GM12878 (cell line): ENCODE data around the gene ZC3H11A. TPM values are rescaled to one million over a fixed set of nuclear protein-coding genes. Genes with fewer than 3 reads are reported as not detected.

ENCODE experiments used
- ASH2L ChIP-seq: fragments of 300-600, 200-600 bp; sonication (generic); IDR thresholded peaks from 2 replicates; pipeline ENCODE4 v1.6.1; 2017; ENCODE audit warnings: low read depth, mild to moderate bottlenecking, borderline replicate concordance
- BHLHE40 ChIP-seq, 2 experiments: fragments of 450-650 bp in 1 of 2; IDR thresholded peaks; 2 replicates each; pipeline ENCODE4 v1.6.1; 2011 to 2017; ENCODE audit warnings: low read depth in 2 of 2, borderline replicate concordance in 1 of 2, improper control_type of control experiment in 1 of 2, low read length in 1 of 2, mild to moderate bottlenecking in 1 of 2
- BMI1 ChIP-seq: fragments of 450-650 bp; IDR thresholded peaks from 2 replicates; pipeline ENCODE4 v1.6.1; 2016; ENCODE audit warnings: mild to moderate bottlenecking, moderate library complexity, borderline replicate concordance
- CBFB ChIP-seq: IDR thresholded peaks from 2 replicates; pipeline ENCODE4 v1.6.1; 2016; ENCODE audit warnings: antibody characterized with exemption, low read depth
- CHD2 ChIP-seq: IDR thresholded peaks from 2 replicates; pipeline ENCODE4 v1.6.1; 2011; ENCODE audit warnings: low read depth, low read length, improper control_type of control experiment, borderline replicate concordance
- CHD4 ChIP-seq: fragments of 200-600 bp; sonication (generic); IDR thresholded peaks from 2 replicates; pipeline ENCODE4 v1.6.1; 2016; ENCODE audit warnings: mild to moderate bottlenecking
- CREB1 ChIP-seq: IDR thresholded peaks from 2 replicates; pipeline ENCODE4 v1.6.1; 2012; ENCODE audit warnings: low read depth, mild to moderate bottlenecking, inconsistent platforms
- CREM ChIP-seq: IDR thresholded peaks from 2 replicates; pipeline ENCODE4 v1.6.1; 2014; ENCODE audit warnings: antibody characterized with exemption, low read depth
- ETV6 ChIP-seq, 2 experiments: fragments of 450-650 bp in 1 of 2; IDR thresholded peaks in 1 of 2; conservative IDR thresholded peaks in 1 of 2; 2 replicates each; pipeline ENCODE4 v1.6.1; 2014; ENCODE audit warnings: antibody characterized with exemption in 1 of 2, borderline replicate concordance in 1 of 2, low read depth in 1 of 2, mild to moderate bottlenecking in 1 of 2, moderate library complexity in 1 of 2
- IKZF2 ChIP-seq, 2 experiments: fragments of 450-650 bp; IDR thresholded peaks; 2 replicates each; pipeline ENCODE4 v1.6.1; 2017; ENCODE audit warnings: mild to moderate bottlenecking in 2 of 2, moderate library complexity in 2 of 2
- MEF2A ChIP-seq: IDR thresholded peaks from 2 replicates; pipeline ENCODE4 v1.6.1; 2011; ENCODE audit warnings: low read depth, mild to moderate bottlenecking, low read length, moderate library complexity; ENCODE audit not compliant: insufficient read depth
- MTA2 ChIP-seq: fragments of 450-650 bp; IDR thresholded peaks from 2 replicates; pipeline ENCODE4 v1.6.1; 2016; ENCODE audit warnings: low read depth, mild to moderate bottlenecking, moderate library complexity
- MTA3 ChIP-seq: IDR thresholded peaks from 2 replicates; pipeline ENCODE4 v1.6.1; 2012; ENCODE audit warnings: low read length, inconsistent platforms, borderline replicate concordance
- NFIC ChIP-seq: IDR thresholded peaks from 2 replicates; pipeline ENCODE4 v1.6.1; 2012; ENCODE audit warnings: low read depth, mild to moderate bottlenecking, inconsistent platforms, low read length, moderate library complexity
- NFYA ChIP-seq: IDR thresholded peaks from 2 replicates; pipeline ENCODE4 v1.6.1; 2011; ENCODE audit warnings: low read depth, mild to moderate bottlenecking, low read length, improper control_type of control experiment, borderline replicate concordance
- NFYB ChIP-seq: IDR thresholded peaks from 2 replicates; pipeline ENCODE4 v1.6.1; 2011; ENCODE audit warnings: low read depth, mild to moderate bottlenecking, low read length, improper control_type of control experiment, moderate library complexity; ENCODE audit not compliant: insufficient read depth
- POLR2AphosphoS2 ChIP-seq: IDR thresholded peaks from 2 replicates; pipeline ENCODE4 v1.6.1; 2011; ENCODE audit warnings: low read depth, mild to moderate bottlenecking, low read length, improper control_type of control experiment, moderate library complexity
- POU2F2 ChIP-seq: IDR thresholded peaks from 3 replicates; pipeline ENCODE4 v1.6.1; 2011; ENCODE audit warnings: low read depth, mild to moderate bottlenecking, low read length, borderline replicate concordance
- RCOR1 ChIP-seq: conservative IDR thresholded peaks from 2 replicates; pipeline ENCODE4 v1.6.1; 2012; ENCODE audit warnings: low read depth, low read length, improper control_type of control experiment
- RUNX3 ChIP-seq: IDR thresholded peaks from 2 replicates; pipeline ENCODE4 v1.6.1; 2012; ENCODE audit warnings: low read length, inconsistent platforms
- SMAD5 ChIP-seq: IDR thresholded peaks from 2 replicates; pipeline ENCODE4 v1.6.1; 2016; ENCODE audit warnings: antibody characterized with exemption, low read depth
- SMC3 ChIP-seq: IDR thresholded peaks from 2 replicates; pipeline ENCODE4 v1.6.1; 2011; ENCODE audit warnings: low read length, improper control_type of control experiment, borderline replicate concordance
- SP1 ChIP-seq: IDR thresholded peaks from one replicate; pipeline ENCODE4 v1.6.1; 2011; ENCODE audit warnings: low read depth, low read length
- TAF1 ChIP-seq: IDR thresholded peaks from 2 replicates; pipeline ENCODE4 v1.6.1; 2011; ENCODE audit warnings: mild to moderate bottlenecking, low read depth, low read length, borderline replicate concordance
- TBL1XR1 ChIP-seq: IDR thresholded peaks from 2 replicates; pipeline ENCODE4 v1.6.1; 2012; ENCODE audit warnings: low read depth, low read length, improper control_type of control experiment
- ZNF217 ChIP-seq: fragments of 450-650 bp; IDR thresholded peaks from 2 replicates; pipeline ENCODE4 v1.6.1; 2017; ENCODE audit warnings: antibody characterized with exemption, mild to moderate bottlenecking
- ZNF24 ChIP-seq: fragments of 450-650 bp; IDR thresholded peaks from 2 replicates; pipeline ENCODE4 v1.6.1; 2017; ENCODE audit warnings: antibody characterized with exemption, mild to moderate bottlenecking
- polyA plus RNA-seq, 11 experiments: library from polyadenylated mRNA; depleted of rRNA in 4 of 11; unstranded in 6 of 11; stranded (reverse) in 5 of 11; fragments of >200 nt; fragmentation: Nextera tagmentation in 4 of 11; fragmentation: Illumina TruSeq in 1 of 11; extraction: Ambion mirVana in 4 of 11; extraction: Trizol in 1 of 11; gene quantifications; 1 replicate in 1 of 11; 2 replicates in 10 of 11; pipeline versions ENCODE4 v1.2.1 to v1.2.3, GENCODE V29; 2011 to 2016; ENCODE audit warnings: inconsistent platforms in 2 of 11, missing spikeins in 2 of 11, low read depth in 1 of 11
- total RNA-seq, 4 experiments: library from RNA; depleted of rRNA in 3 of 4; stranded (reverse); fragments of >200 nt in 3 of 4; fragmentation: Illumina TruSeq in 1 of 4; extraction: Trizol in 1 of 4; gene quantifications; 2 replicates each; pipeline versions ENCODE4 v1.2.1 to v1.2.3, GENCODE V29; 2013 to 2021
- TF ChIP-seq, protein P1 (sequence below): IDR thresholded peaks from 2 replicates; pipeline ENCODE4 v1.6.1; 2011; ENCODE audit warnings: low read depth, mild to moderate bottlenecking, low read length, moderate library complexity, borderline replicate concordance; ENCODE audit errors: extremely low read depth
- TF ChIP-seq, protein P2 (sequence below): IDR thresholded peaks from 2 replicates; pipeline ENCODE4 v1.6.1; 2012; ENCODE audit warnings: low read depth, low read length, improper control_type of control experiment
- TF ChIP-seq, protein P3 (sequence below): fragments of 450-650 bp; IDR thresholded peaks from 2 replicates; pipeline ENCODE4 v1.6.1; 2016; ENCODE audit warnings: mild to moderate bottlenecking

The ZC3H11A gene
- total and polyA plus RNA-seq, 10 of the 15 experiments (the other 5 are each of a cell fraction or from before 2014, with no cell fraction given): 21.1 to 123 (median 60.8) TPM

DNA sequence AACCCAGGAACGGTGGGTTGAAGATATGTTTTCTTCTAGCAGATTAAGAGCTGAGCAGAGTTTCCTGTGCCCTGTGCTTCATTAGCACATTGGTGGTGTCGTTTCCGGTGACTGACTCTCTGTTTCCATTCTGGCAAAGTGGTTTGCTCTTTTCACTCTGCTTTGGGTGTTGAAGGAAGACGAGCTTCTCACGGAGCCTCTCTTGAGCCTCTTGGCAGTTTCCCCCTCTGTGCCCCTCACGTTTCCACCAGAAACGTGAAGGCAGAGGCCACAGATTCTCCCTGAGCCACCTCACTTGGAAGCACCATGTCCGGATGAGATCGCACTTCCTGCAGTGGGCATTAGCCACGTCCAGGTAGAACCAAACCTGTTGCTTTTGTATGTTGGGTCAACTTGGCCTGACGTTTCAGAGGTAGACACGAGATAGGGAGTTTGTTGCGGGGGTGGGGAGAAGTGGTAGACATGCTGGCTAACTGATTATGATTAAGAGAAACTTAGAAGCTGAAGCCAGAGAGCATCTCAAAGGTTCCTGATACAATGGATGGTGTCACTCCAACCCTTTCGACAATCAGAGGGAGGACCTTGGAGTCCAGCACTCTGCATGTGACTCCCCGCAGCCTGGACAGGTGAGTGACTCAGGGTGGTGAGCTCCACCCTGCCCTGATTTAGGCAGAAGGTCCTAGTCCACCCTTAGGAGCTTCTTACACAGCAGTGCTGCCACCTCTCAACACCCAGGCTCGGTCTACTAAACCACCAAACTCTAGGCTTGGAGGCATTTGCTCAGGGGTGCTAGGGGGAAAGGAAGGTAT lies 30.2 kb upstream of the ZC3H11A start, which contains the start of gene LAX1 (continued):
- TF ChIP-seq MTA2: peak; percentile 55
- TF ChIP-seq CREB1: peak; percentile 48; the same call in 1 of the 2 replicates
- TF ChIP-seq, protein P1, sequence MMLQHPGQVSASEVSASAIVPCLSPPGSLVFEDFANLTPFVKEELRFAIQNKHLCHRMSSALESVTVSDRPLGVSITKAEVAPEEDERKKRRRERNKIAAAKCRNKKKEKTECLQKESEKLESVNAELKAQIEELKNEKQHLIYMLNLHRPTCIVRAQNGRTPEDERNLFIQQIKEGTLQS: no peak
- TF ChIP-seq POU2F2: peak; percentile 67; the same call in 1 of the 3 replicates
- TF ChIP-seq CHD2: 0 out of 2 replicates have a peak, but pooled peaks have one; percentile 14
- TF ChIP-seq BHLHE40 (IDR thresholded peaks at IDR 0.05; ENCODE audit: borderline replicate concordance in 1 of 2, low read depth in 2 of 2, low read length in 1 of 2): peak; percentile 58 to 60; a peak in 2 of 4 replicates
- 0 out of 2 replicates have a peak, but pooled peaks have one; percentile 41 for TF ChIP-seq POLR2AphosphoS2
- peak; percentile 71 for TF ChIP-seq SMAD5
- no peak for TF ChIP-seq NFYA
- no peak for TF ChIP-seq CHD4
- no peak for TF ChIP-seq ZNF217
- peak; percentile 67; the same call in 1 of the 2 replicates for TF ChIP-seq ASH2L
- 0 out of 2 replicates have a peak, but pooled peaks have one; percentile 1 for TF ChIP-seq SMC3
- TF ChIP-seq CREM: peak; percentile 32; the same call in 1 of the 2 replicates
- TF ChIP-seq CBFB: 0 out of 2 replicates have a peak, but pooled peaks have one; percentile 21
- TF ChIP-seq, protein P2, sequence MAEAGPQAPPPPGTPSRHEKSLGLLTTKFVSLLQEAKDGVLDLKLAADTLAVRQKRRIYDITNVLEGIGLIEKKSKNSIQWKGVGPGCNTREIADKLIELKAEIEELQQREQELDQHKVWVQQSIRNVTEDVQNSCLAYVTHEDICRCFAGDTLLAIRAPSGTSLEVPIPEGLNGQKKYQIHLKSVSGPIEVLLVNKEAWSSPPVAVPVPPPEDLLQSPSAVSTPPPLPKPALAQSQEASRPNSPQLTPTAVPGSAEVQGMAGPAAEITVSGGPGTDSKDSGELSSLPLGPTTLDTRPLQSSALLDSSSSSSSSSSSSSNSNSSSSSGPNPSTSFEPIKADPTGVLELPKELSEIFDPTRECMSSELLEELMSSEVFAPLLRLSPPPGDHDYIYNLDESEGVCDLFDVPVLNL: no peak
- peak; percentile 60; a peak in 3 of 4 replicates for TF ChIP-seq IKZF2 (IDR thresholded peaks at IDR 0.05)
- no peak for TF ChIP-seq BMI1
- TF ChIP-seq MTA3: peak; percentile 41; the same call in 1 of the 2 replicates
- TF ChIP-seq RCOR1: no peak
- TF ChIP-seq RUNX3: peak; percentile 76
- no peak for TF ChIP-seq MEF2A
- peak; percentile 92 for TF ChIP-seq TAF1
- TF ChIP-seq ZNF24: no peak
- TF ChIP-seq, protein P3, sequence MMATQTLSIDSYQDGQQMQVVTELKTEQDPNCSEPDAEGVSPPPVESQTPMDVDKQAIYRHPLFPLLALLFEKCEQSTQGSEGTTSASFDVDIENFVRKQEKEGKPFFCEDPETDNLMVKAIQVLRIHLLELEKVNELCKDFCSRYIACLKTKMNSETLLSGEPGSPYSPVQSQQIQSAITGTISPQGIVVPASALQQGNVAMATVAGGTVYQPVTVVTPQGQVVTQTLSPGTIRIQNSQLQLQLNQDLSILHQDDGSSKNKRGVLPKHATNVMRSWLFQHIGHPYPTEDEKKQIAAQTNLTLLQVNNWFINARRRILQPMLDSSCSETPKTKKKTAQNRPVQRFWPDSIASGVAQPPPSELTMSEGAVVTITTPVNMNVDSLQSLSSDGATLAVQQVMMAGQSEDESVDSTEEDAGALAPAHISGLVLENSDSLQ: no peak
- peak; percentile 57; the same call in 1 of the 2 replicates for TF ChIP-seq NFIC
- TF ChIP-seq NFYB: no peak
- TF ChIP-seq SP1: peak; percentile 45
- peak in 1 of 2 experiments; percentile 88; a peak in 2 of 4 replicates for TF ChIP-seq ETV6 (conservative IDR thresholded peaks at IDR 0.05 in 1 of 2, IDR thresholded peaks at IDR 0.05 in 1 of 2; ENCODE audit: borderline replicate concordance in 1 of 2, low read depth in 1 of 2)
- TF ChIP-seq TBL1XR1: peak; percentile 65; the same call in 1 of the 2 replicates
